ENCODE results near the gene WASHC3.

Gene WASHC3

GRCh38 chr12:101967506-101967905 lies 94.3 kb downstream of the WASHC3 start:
- no peak for DNase-seq

GRCh38 chr12:101966496-101966895 lies 95.3 kb downstream of the WASHC3 start:
- no peak for DNase-seq

- no peak for DNase-seq
Observed at GRCh38 chr12:101963697-101964096, 98.1 kb downstream of the WASHC3 start.
